Measurements from ENCODE around the gene TBC1D17.

The TBC1D17 gene

GRCh38 chr19:49929611-49930482 is 52.3 kb downstream of the TBC1D17 start:
- Histone ChIP-seq H3K9ac (ENCODE audit: low read depth, low read length) (peak overlapping the region; percentile 93), H3K9me3 (ENCODE audit: control insufficient read depth, insufficient read depth, low read length) (no peaks in the 10 kb centered on the region), H3K36me3 (ENCODE audit: insufficient read depth, low read length) (peaks cover 16% of the 10 kb centered on the region), H3K4me1 (ENCODE audit: insufficient read depth, low read length) (no peaks in the 10 kb centered on the region; the same call in 1 of the 2 replicates)

GRCh38 chr19:49930483-49931011 is 53.0 kb downstream of the TBC1D17 start:
- Histone ChIP-seq H3K9me3 (ENCODE audit: control insufficient read depth, insufficient read depth, low read length) (no peaks in the 10 kb centered on the region), H3K9ac (ENCODE audit: low read depth, low read length) (peak overlapping the region; percentile 93), H3K36me3 (ENCODE audit: insufficient read depth, low read length) (peaks cover 13% of the 10 kb centered on the region), H3K4me1 (ENCODE audit: insufficient read depth, low read length) (no peaks in the 10 kb centered on the region; the same call in 1 of the 2 replicates)

- Histone ChIP-seq H3K36me3 (ENCODE audit: insufficient read depth, low read length) (peaks cover 9% of the 10 kb centered on the region), H3K4me1 (ENCODE audit: insufficient read depth, low read length) (no peaks in the 10 kb centered on the region; the same call in 1 of the 2 replicates), H3K9ac (ENCODE audit: low read depth, low read length) (no peak overlapping the region), H3K9me3 (ENCODE audit: control insufficient read depth, insufficient read depth, low read length) (no peaks in the 10 kb centered on the region)
Observed at GRCh38 chr19:49931293-49932040, 54.0 kb downstream of the TBC1D17 start.

GRCh38 chr19:49932041-49932451 is 54.5 kb downstream of the TBC1D17 start:
- Histone ChIP-seq H3K9ac (ENCODE audit: low read depth, low read length) (no peak overlapping the region), H3K4me1 (ENCODE audit: insufficient read depth, low read length) (no peaks in the 10 kb centered on the region; the same call in 1 of the 2 replicates), H3K36me3 (ENCODE audit: insufficient read depth, low read length) (peaks cover 4% of the 10 kb centered on the region)

GRCh38 chr19:49932731-49933131 is 55.2 kb downstream of the TBC1D17 start:
- Histone ChIP-seq H3K9ac (ENCODE audit: low read depth, low read length) (no peak overlapping the region), H3K4me1 (ENCODE audit: insufficient read depth, low read length) (no peaks in the 10 kb centered on the region; the same call in 1 of the 2 replicates), H3K9me3 (ENCODE audit: control insufficient read depth, insufficient read depth, low read length) (no peaks in the 10 kb centered on the region), H3K36me3 (ENCODE audit: insufficient read depth, low read length) (no peaks in the 10 kb centered on the region)

More at GRCh38 chr19:49932041-49932451, 54.5 kb downstream of the TBC1D17 start:
- H3K9me3 ChIP-seq (ENCODE audit: control insufficient read depth, insufficient read depth, low read length): no peaks in the 10 kb centered on the region

- Histone ChIP-seq H3K36me3 (ENCODE audit: insufficient read depth, low read length) (no peaks in the 10 kb centered on the region), H3K9me3 (ENCODE audit: control insufficient read depth, insufficient read depth, low read length) (no peaks in the 10 kb centered on the region), H3K4me1 (ENCODE audit: insufficient read depth, low read length) (no peaks in the 10 kb centered on the region; the same call in 1 of the 2 replicates), H3K9ac (ENCODE audit: low read depth, low read length) (no peak overlapping the region)
Observed at GRCh38 chr19:49933643-49934042, 56.1 kb downstream of the TBC1D17 start.

- Histone ChIP-seq H3K9me3 (ENCODE audit: control insufficient read depth, insufficient read depth, low read length) (no peaks in the 10 kb centered on the region), H3K4me1 (ENCODE audit: insufficient read depth, low read length) (no peaks in the 10 kb centered on the region; the same call in 1 of the 2 replicates), H3K9ac (ENCODE audit: low read depth, low read length) (no peak overlapping the region), H3K36me3 (ENCODE audit: insufficient read depth, low read length) (no peaks in the 10 kb centered on the region)
Observed at GRCh38 chr19:49936549-49936948, 59.0 kb downstream of the TBC1D17 start.

- no peaks in the 10 kb centered on the region for H3K9me3 ChIP-seq (ENCODE audit: control insufficient read depth, insufficient read depth, low read length)
- H3K4me1 ChIP-seq (ENCODE audit: insufficient read depth, low read length): no peaks in the 10 kb centered on the region; the same call in 1 of the 2 replicates
- H3K9ac ChIP-seq (ENCODE audit: low read depth, low read length): peak overlapping the region; percentile 39; the same call in 1 of the 2 replicates
- H3K36me3 ChIP-seq (ENCODE audit: insufficient read depth, low read length): no peaks in the 10 kb centered on the region
Observed at GRCh38 chr19:49937750-49938381, 60.4 kb downstream of the TBC1D17 start.
